ENCODE measurements around the gene ADGRB3. TPM values are rescaled to one million over a fixed set of nuclear protein-coding genes. Genes with fewer than 3 reads are reported as not detected.

Gene ADGRB3
- total and polyA plus RNA-seq, 2 experiments from 2014 or later: not detected

DNA sequence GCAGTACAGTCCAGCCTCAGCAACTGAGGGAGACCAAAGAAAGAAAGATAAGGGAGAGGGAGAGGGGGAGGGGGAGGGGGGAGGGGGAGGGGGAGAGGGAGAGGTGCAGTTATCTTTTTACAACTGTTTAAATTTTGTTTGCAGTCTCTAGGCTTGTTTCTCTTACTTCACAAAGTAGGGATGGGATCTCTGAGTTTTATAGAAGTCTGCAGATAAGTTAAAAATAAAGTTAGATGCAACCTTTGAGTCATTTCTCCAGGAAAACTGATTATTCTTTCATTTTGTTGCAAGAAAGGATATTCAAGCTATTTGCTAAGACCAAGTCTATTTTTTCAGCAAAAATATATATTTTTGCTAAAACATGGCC lies 487.3 kb downstream of the ADGRB3 start:
- Histone ChIP-seq H3K9ac (no peak overlapping the region), H3K79me2 (ENCODE audit: insufficient read depth) (no peaks in the 10 kb centered on the region), H3K36me3 (ENCODE audit: low read depth) (no peaks in the 10 kb centered on the region), H3K27ac (no peak overlapping the region), H3F3A (ENCODE audit: insufficient read depth) (no peaks in the 10 kb centered on the region), H3K9me2 (ENCODE audit: insufficient read depth) (no peaks in the 10 kb centered on the region), H3K27me3 (replicated peaks; ENCODE audit: insufficient read depth) (no peaks in the 10 kb centered on the region), H2AFZ (no peak overlapping the region), H3K4me2 (ENCODE audit: unreplicated experiment) (no peak overlapping the region), H4K20me1 (ENCODE audit: insufficient read depth) (no peaks in the 10 kb centered on the region), H3K9me3 (ENCODE audit: low read depth) (no peaks in the 10 kb centered on the region), H3K4me3 (no peak overlapping the region), H3K4me1 (ENCODE audit: insufficient read depth) (no peaks in the 10 kb centered on the region)
- no peak for DNase-seq
- in situ Hi-C loops (cut with MboI): no loop called here
- no peak for TF ChIP-seq EZH2phosphoT487 (IDR thresholded peaks at IDR 0.05; ENCODE audit: insufficient read depth, low read depth)
- no peak for TF ChIP-seq EZH2 (IDR thresholded peaks at IDR 0.05; ENCODE audit: insufficient read depth, poor library complexity, severe bottlenecking)

DNA sequence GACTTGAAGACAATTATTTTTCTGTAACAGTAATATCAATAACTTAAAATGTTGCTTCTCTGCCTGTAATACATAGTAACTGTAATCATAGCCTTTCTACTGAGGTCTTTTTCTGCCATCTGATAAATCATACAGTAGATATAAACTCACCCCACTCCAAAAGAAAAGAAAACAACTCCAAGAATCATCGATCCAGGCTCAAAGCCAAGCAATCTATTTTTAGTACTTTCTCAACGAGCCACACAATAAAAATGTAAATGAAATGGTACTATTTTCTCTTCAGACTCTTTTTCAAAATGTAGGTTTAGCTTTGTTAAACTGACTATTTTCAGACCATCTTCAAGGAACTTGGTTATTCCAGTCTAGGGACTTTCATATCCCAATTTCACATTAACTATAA lies 493.3 kb downstream of the ADGRB3 start:
- Histone ChIP-seq H3K27ac (no peak overlapping the region), H3K4me3 (no peak overlapping the region), H3K9me3 (ENCODE audit: low read depth) (no peaks in the 10 kb centered on the region), H3K4me1 (ENCODE audit: insufficient read depth) (no peaks in the 10 kb centered on the region), H3K27me3 (replicated peaks; ENCODE audit: insufficient read depth) (no peaks in the 10 kb centered on the region), H3K36me3 (ENCODE audit: low read depth) (no peaks in the 10 kb centered on the region), H3K9me2 (ENCODE audit: insufficient read depth) (no peaks in the 10 kb centered on the region), H3K9ac (no peak overlapping the region), H2AFZ (no peak overlapping the region), H3K4me2 (ENCODE audit: unreplicated experiment) (no peak overlapping the region), H3K79me2 (ENCODE audit: insufficient read depth) (no peaks in the 10 kb centered on the region), H4K20me1 (ENCODE audit: insufficient read depth) (no peaks in the 10 kb centered on the region), H3F3A (ENCODE audit: insufficient read depth) (no peaks in the 10 kb centered on the region)
- TF ChIP-seq EZH2 (IDR thresholded peaks at IDR 0.05; ENCODE audit: insufficient read depth, poor library complexity, severe bottlenecking) (no peak), EZH2phosphoT487 (IDR thresholded peaks at IDR 0.05; ENCODE audit: insufficient read depth, low read depth) (no peak)
- WGBS, 2 experiments (ENCODE audit: low coverage in 1 of 2, low lambda C conversion rate in 2 of 2, missing lambda C conversion rate in 2 of 2): 8 to 11% methylated on average over 2 of the region's 2 CpGs
- in situ Hi-C loops (cut with MboI): no loop called here
- DNase-seq: no peak

DNA sequence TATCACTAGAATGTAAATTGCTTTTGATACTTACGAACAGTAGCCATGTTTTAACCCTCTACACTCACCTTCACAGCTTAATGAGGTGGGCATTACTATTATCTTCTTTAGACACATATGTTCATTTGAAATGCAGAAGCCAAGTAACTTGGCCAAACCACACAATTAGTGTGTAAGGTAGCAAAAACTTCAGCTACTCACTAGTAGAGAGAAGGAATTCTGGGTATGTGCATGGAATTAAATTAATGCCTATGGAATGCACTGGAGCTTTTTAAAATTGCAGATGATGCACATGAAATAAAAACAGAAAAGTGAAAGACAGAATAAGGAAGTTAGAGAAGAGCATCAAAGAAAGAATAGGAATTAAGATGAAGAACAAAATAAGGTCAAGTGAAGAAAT lies 494.0 kb downstream of the ADGRB3 start:
- Histone ChIP-seq H3F3A (ENCODE audit: insufficient read depth) (no peaks in the 10 kb centered on the region), H3K4me2 (ENCODE audit: unreplicated experiment) (no peak overlapping the region), H3K27me3 (replicated peaks; ENCODE audit: insufficient read depth) (no peaks in the 10 kb centered on the region), H3K36me3 (ENCODE audit: low read depth) (no peaks in the 10 kb centered on the region), H2AFZ (no peak overlapping the region), H3K4me1 (ENCODE audit: insufficient read depth) (no peaks in the 10 kb centered on the region), H3K9me3 (ENCODE audit: low read depth) (no peaks in the 10 kb centered on the region), H3K27ac (no peak overlapping the region), H4K20me1 (ENCODE audit: insufficient read depth) (no peaks in the 10 kb centered on the region), H3K9ac (no peak overlapping the region), H3K4me3 (no peak overlapping the region), H3K9me2 (ENCODE audit: insufficient read depth) (no peaks in the 10 kb centered on the region), H3K79me2 (ENCODE audit: insufficient read depth) (no peaks in the 10 kb centered on the region)
- DNase-seq: no peak
- in situ Hi-C loops (cut with MboI): no loop called here
- 0 to 11% methylated on average over 1 of the region's 1 CpG for WGBS, 2 experiments (ENCODE audit: low coverage in 1 of 2, low lambda C conversion rate in 2 of 2, missing lambda C conversion rate in 2 of 2)
- TF ChIP-seq EZH2phosphoT487 (IDR thresholded peaks at IDR 0.05; ENCODE audit: insufficient read depth, low read depth) (no peak), EZH2 (IDR thresholded peaks at IDR 0.05; ENCODE audit: insufficient read depth, poor library complexity, severe bottlenecking) (no peak)

DNA sequence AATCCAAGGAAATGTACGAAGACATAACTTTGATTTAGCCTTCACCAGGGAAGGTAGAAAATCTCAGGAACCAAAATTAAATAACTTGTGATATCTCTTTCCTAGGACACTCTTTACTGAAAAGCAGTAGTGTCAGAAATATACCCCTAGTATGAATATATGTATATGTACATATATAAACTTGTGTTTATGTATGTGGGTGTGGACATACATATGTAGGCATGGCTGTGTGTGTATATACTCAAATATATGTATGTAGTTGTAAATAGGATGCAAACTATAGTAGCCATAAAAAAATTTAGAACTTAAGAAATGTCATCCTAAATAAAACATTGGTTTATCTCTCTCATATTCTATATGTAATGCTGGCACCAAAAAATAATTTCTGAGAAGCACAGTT lies 500.8 kb downstream of the ADGRB3 start:
- 11 to 18% methylated on average over 1 of the region's 1 CpG for WGBS, 2 experiments (ENCODE audit: low coverage in 1 of 2, low lambda C conversion rate in 2 of 2, missing lambda C conversion rate in 2 of 2)
- Histone ChIP-seq H3K79me2 (ENCODE audit: insufficient read depth) (no peaks in the 10 kb centered on the region), H3K4me2 (ENCODE audit: unreplicated experiment) (no peak overlapping the region), H3K27me3 (replicated peaks; ENCODE audit: insufficient read depth) (no peaks in the 10 kb centered on the region), H3K9me3 (ENCODE audit: low read depth) (no peaks in the 10 kb centered on the region), H2AFZ (no peak overlapping the region), H3K9ac (no peak overlapping the region), H3K36me3 (ENCODE audit: low read depth) (no peaks in the 10 kb centered on the region), H3K4me3 (no peak overlapping the region), H3K27ac (no peak overlapping the region), H3K9me2 (ENCODE audit: insufficient read depth) (no peaks in the 10 kb centered on the region), H3K4me1 (ENCODE audit: insufficient read depth) (no peaks in the 10 kb centered on the region), H3F3A (ENCODE audit: insufficient read depth) (no peaks in the 10 kb centered on the region), H4K20me1 (ENCODE audit: insufficient read depth) (no peaks in the 10 kb centered on the region)
- no peak for DNase-seq
- in situ Hi-C loops (cut with MboI): no loop called here
- TF ChIP-seq EZH2phosphoT487 (IDR thresholded peaks at IDR 0.05; ENCODE audit: insufficient read depth, low read depth) (no peak), EZH2 (IDR thresholded peaks at IDR 0.05; ENCODE audit: insufficient read depth, poor library complexity, severe bottlenecking) (no peak)

DNA sequence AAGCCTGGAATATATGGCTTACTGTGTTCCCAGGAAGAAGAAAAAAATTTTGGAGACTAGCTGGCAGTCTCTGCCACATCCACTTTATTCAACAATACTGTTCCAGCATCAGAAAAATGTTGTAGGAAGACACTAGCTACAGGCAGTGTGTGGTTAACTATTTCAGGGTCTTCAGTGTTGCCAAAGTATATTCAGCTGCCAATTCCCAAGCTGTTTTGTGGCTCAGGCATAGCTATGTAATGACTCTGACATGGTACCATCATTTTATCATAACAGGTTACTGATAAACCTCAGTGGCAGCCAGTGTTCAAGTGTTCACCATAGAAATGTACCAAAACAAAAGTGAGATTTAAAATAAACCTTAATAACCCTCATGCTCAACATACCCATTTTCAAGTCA lies 503.1 kb downstream of the ADGRB3 start:
- Histone ChIP-seq H3K9me2 (ENCODE audit: insufficient read depth) (no peaks in the 10 kb centered on the region), H3K36me3 (ENCODE audit: low read depth) (no peaks in the 10 kb centered on the region), H3F3A (ENCODE audit: insufficient read depth) (no peaks in the 10 kb centered on the region), H3K9ac (no peak overlapping the region), H4K20me1 (ENCODE audit: insufficient read depth) (no peaks in the 10 kb centered on the region), H3K9me3 (ENCODE audit: low read depth) (no peaks in the 10 kb centered on the region), H3K79me2 (ENCODE audit: insufficient read depth) (no peaks in the 10 kb centered on the region), H3K4me2 (ENCODE audit: unreplicated experiment) (no peak overlapping the region), H2AFZ (no peak overlapping the region), H3K27ac (no peak overlapping the region), H3K27me3 (replicated peaks; ENCODE audit: insufficient read depth) (no peaks in the 10 kb centered on the region), H3K4me1 (ENCODE audit: insufficient read depth) (no peaks in the 10 kb centered on the region), H3K4me3 (no peak overlapping the region)
- in situ Hi-C loops (cut with MboI): no loop called here
- no peak for DNase-seq
- TF ChIP-seq EZH2phosphoT487 (IDR thresholded peaks at IDR 0.05; ENCODE audit: insufficient read depth, low read depth) (no peak), EZH2 (IDR thresholded peaks at IDR 0.05; ENCODE audit: insufficient read depth, poor library complexity, severe bottlenecking) (no peak)
